GM18873 (cell line): ENCODE measurements around the gene TMPRSS6.

ENCODE experiments used
- ATAC-seq: cut with Tn5 transposase; IDR thresholded peaks from one replicate; pipeline ENCODE4 v1.9.1; 2021; ENCODE audit warnings: mild to moderate bottlenecking, moderate library complexity, moderate number of reproducible peaks; ENCODE audit not compliant: unreplicated experiment, low FRiP score

The TMPRSS6 gene

DNA sequence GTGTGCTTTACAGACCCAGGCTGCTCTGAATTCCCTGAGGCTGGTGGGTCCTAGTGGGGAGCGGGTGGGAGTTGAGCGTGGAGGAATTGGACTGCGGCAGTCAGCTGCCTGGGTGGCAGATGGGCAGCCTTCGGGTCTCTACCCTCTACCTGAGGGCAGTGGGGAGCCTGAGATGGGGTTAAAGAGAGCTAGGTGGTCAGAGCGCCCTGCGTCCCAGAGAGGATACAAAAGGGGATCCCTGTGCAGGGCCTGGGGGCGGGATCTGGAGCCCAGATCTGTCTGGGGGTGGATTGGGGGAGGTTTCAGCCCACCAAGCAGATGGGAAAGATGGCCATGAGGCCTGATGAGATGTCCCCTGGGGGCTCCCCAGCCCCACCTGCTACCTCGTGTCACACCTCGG lies 39.8 kb downstream of the TMPRSS6 start:
- no peak for ATAC-seq

DNA sequence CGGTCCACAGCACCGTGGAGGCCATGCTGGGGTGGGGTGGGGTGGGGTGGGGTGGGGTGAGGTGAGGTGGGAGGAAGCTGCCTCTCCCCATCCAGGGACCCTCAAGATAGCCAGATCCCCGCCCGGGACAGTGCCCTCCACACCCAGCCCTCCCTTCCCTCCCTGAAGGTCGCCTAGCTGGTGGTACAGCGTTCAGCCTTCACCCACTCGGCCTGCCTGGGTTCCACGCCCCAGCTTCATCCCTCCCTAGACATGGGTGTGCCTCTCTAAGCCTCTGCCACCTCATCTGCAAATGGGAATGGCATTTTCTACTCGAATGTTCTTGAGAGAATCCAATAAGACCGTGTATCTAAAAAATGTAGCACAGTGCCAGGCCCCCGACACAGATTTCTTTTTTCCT lies 40.2 kb downstream of the TMPRSS6 start:
- ATAC-seq, result no peak

DNA sequence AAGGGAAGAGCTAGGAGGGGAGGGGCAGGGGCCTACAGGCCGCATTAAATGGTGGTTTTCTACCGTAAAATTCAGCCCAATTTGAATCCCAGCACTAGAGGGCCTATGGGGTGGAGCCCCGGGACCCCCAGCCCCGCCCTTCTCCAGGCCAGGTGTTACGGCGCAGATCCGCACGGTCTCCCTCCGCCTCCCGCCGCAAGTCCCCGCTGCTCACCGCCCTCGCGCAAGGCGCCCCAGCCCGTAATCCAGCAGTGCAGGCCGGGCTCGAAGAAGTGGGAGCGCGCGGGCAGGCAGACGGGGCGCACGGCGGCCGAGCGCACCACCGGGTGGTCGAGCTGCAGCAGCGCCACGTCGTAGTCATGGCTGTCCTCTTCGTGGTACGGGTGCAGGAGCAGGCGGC lies 40.7 kb downstream of the TMPRSS6 start:
- ATAC-seq, result no peak

DNA sequence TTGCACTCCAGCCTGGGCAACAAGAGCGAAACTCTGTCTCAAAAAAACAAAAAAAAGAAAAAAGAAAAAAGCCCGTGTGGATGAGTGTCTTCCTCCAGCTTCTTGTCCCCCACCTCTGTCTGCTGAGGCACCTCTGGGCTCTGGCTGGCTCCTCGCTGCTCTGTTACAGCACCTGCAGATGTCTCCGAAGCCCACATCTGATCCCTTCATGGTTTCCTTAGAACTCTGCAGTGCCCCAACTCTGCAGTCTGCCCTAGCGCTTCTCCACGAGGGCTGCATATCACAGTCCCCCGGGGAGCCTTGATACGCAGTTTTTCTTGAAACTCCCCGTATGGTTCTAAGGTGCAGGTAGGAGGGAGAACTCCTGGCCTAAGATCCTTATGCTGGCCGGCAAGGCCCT lies 42.1 kb downstream of the TMPRSS6 start:
- ATAC-seq, result no peak

DNA sequence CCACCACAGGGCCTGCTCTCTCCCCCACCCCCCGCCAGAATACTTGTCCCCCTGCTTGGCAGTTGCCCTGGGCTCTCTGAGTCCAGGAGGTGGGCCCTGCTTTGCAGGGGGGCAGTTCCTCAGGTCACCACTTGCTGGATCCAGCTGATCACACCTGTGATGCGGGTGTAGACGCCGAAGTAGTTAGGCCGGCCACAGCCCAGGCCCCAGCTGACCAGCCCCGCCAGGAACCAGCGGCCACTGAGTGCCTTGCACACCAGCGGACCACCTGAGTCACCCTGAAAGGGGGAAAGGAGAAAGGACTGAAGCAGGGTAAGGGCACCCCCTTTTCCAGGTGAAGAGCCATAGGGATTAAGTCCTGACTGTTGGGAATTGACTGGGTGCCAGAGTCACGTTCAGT lies 43.6 kb downstream of the TMPRSS6 start:
- ATAC-seq, result no peak

DNA sequence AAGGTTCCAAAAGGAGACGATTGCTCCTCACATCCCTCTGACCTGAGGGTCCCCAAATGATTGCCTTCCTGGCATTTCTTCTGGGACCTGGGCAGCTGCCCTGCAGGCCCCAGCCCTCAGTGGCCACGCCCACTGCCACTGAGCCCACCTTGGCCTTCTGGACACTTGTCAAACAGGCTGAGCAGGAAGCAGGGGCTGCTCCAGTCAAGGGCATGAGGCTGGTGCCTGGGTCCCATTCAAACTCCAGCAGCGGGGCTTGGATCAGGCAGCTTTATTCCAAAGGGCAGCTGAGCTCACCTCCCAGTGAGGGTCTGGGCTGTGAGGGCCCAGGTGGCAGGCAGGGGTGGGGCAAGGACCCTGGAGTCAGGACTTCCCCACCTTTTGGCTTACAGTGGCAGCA lies 44.3 kb downstream of the TMPRSS6 start:
- ATAC-seq, result no peak

DNA sequence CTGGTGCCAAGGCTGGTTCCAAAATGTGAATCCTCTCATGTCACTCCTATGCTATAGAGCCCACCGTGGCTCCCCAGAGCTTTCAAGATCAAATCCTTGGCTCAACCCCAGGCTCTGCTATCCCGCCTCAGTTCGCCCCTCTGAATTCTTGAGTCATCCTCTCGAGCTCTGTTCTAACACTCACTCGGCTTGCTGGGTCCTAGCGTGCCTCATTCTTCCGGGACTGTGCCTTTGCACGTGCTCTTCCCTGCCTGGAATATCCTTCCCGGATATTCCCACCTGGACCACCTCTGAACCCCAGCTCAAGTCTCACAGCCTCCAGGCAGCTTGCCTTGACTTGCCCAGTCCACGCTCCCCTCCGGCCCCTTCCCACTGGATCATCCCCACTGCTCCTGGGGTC lies 45.0 kb downstream of the TMPRSS6 start:
- no peak for ATAC-seq

DNA sequence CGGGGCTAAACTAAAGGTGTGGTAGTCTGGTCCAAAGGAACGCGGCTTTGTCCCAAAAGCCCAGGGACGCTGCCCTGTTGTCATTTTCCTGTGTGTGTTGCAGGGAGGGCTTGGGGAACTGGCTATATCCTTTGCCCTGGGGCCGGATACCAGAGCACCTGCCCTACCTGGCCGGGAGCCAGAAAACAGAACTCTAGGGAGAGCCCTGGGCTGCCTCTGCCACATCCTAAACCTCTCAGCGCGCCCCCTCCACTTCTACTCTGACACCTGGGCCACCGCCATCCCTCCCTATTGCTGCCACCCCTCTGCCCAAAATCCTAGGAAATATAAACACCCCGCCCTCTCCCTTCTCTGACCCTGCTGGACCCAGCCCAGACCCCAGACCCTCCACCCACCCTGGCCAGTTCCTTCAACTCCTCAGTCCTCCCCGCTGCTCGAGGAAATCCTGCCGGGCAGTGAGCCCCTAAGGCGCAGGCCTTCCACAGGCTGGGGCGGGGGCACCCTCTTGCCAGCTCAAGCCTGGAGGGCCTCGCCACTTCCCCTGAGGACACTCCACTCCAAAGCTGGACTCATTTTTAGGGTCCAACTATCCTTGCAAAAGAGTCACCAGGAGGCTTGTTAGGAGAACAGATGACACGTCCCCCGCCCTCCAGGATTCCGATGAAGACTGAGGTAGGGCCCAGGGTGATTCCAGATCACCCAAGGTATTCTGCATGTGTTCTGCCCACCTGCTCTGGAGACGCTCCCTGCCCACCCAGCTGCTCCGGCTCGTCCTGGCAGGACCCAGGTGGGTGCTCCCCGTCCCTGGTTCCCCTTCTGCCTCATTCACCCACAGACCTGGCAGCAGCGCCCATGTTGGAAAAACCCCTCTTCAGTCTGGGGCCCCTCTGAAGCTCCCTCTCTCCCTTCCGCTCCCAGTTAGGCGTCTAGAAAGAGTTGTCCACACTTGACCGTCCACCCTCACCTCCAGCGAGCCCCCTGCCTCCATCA lies 45.8 kb downstream of the TMPRSS6 start:
- no peak for ATAC-seq

DNA sequence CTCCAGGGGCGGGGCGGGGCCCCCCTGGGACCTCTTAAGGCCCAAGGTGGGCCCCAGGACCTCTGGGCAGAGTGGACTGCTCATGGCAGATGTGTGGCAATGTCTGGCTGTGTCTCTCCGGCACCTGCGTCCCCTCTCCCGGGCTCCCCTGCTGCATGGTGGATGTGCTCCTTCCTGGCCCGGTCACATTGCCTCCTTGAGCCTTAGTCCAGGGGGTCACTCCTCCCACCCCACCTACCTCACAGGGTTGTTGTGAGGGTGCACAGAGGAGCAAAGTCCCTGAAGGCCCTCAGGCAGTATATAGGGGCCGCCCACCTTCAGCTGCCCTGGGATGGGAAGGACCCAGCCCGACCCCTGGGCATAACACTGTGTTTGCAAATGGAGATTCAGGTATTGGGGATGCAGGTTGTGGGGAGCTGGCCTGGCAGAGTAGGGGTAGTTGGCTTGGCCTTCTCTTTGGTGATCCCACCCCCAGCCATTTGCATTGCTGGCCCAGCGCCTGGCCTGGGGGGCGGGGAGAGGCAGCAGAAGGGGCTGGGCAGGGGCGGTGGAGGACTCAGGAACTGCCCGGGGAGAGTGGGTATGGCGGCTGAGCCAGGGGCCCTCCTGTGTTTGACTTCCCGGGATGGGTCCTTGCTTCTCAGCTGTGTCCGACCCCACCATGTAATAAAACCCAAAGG lies 46.7 kb downstream of the TMPRSS6 start:
- ATAC-seq, result no peak

DNA sequence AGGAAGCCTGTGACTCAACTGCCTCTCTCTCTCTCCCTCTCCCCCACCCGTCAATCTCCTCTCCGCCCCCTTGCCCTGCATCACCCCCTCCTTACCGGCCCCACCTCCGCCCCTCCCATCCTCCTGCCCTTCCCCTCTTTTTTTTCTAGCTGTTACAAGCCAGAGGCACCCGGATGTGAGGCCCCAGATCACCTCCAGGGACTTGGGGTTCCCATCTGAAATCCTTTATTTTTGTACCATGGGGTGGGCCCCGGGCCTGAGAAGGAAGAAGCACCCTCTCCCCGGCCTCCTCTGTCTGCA lies 47.2 kb downstream of the TMPRSS6 start:
- no peak for ATAC-seq

DNA sequence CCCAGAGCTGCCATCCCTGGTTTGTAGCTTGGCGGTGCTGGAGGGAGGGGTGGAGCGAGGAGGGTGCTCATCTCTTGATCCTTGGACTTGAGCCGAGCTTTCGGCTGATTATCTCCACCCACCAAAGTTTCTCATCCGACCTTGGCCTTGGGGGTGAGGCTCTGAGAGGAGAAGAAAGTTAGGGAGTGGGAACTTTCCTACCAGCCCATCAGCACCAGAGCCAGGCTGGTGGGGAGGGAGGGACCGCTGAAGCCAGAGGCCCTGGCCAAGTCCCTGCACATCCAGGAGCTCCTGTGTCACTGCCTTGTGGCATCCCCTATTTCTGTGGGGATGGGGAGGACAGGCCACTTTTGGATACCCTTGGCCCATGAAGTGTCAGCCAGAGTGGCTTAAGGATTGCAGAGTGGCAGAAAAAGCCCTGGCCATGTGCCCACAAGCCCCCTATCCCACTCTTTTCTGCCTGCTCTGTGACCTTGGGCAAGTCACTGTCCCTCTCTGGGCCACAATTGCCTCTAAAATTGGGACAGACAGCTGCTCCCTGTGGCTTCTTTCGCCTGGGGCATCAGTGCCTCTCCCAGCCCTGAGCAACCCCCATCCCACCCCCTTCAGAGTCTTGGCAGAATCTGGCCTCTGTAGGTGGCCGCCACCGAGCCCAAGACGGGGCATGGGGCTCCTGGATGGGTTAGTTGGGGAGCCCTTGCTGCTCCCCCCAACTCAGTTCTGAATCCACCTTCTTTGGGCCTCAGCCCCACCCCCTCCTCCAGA lies 47.7 kb downstream of the TMPRSS6 start:
- no peak for ATAC-seq

DNA sequence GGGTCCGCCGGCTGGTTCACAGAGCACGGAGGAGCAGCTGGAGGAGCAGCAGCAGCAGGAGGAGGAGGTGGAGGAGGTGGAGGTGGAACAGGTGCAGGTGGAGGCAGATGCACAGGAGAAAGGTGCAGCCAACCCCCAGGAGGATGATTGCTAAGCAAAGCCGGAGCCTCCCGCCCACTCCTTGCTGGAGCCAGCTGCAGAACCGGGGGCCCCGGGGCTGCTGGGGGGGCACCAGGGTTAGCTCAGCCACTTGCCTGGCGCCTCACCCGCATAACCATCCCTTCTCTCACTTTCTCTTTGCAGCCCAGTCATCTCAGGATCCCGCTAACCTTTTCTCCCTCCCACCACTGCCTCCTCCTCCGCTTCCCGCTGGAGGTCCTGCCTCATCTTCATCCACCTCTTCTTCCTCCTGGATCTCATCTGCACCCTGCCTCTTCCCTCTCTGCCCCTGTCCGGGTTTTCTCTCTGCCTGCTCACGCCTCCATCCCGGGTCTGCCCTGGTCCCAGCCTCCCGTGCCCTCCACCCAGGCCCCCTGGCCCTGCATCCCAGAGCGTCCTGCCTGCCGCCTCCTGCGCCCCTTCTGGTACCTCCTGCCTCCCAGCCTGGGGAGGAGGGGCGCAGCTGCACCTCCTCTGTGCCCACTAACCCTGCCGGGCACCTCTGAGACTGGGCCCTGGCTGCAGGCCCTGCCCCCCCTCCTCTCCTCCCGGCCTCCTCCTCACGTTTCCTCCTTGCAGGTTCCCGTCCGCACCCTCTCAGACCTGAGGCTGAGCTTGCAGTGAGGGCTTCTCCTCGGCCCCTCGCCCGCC lies 48.5 kb downstream of the TMPRSS6 start:
- no peak for ATAC-seq

DNA sequence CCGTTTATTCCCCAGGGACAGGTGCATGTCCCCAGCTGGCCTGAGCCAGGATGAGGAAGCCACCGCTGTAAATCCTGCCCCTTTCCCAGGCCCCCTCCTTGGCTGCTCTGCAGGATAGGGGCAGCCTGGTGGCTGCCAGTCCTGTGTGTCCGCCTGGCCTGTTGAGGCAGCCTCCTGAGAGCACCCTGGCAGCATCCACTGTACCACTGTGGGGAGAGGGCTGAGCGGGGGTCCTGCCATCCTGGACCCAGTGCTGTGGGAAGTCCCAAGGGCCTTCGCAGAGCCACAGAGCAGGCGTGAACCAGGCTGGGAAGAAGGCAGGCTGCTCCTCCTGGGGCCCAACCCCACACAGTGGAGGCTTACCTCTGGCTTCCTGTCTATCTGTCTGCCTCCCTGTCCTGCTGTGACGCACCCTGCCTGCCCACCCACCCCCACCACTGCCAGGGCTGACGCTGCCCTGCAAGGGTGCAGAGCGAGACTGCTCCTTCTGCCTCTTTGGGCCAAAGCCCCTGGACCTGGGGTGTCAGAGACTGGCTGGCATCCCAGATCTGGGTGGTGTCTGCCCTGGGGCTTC lies 49.5 kb downstream of the TMPRSS6 start:
- no peak for ATAC-seq

DNA sequence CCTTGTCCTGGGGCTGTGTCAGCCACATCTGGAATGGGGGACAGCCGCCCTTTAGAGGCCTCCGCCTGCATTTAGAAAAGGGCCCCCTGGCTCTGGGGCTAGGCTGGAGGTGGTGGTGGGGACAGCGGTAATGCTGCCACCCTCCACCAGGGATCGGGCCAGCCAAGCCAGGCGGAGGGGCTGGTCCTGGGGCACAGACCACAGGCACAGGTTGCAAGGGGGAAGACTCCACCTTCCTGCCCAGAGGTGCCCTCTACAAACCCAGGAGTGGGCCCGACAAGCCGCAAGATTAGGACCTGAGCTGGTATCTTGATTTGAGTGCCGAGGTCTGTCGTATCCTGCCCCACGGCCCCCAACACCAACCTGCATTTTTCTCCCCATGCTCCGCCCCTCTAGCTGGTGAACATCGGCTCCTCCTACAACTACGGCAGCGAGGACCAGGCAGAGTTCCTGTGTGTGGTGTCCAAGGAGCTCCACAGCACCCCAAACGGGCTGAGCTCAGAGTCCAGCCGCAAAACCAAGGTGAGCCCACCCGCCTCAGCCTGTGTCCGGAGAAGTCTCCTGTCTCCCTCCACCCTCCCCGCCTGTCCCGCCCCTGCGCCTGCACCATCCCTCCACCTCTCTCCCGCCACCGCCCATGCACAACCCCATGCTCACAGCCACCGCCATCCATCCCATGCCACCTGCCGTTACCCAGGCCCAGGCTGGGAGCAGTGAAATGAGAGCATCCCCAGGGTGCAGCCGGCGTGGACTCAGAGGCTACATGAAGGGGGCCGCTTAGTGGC lies 50.4 kb downstream of the TMPRSS6 start:
- ATAC-seq, result no peak

DNA sequence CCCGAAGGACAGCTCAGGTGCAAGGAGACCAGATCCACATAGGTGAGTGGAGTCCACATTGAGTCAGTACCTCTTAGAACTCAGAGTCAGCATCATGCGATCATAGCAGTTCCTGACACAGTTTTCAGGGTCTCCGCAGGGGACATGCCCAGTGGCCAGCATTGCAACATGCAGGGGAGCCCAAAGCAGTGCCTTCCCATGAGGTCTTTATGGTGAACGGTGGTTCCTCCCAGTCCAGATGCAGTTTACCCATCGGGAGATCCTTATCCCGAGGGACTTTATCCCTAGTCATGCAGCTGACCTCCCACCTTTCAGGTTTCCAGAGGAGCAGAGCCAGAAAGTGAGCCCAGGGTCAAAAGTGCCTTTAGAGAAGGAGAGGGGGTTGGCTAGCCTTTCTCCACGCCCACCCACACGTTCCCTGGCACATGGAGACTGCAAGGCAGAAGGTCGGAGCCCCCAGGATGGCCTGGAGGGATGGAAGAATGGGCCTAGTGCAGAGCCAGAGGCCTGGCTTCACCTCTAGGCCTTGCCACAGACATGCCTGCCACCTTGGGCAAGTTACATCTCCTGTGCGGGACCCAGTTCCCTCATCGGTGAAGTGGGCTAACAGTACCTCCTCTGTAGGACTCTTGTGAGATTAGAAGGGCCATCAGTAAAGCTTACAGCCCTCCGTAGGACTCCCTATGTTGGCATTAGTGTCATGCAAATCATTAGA lies 51.6 kb downstream of the TMPRSS6 start:
- ATAC-seq, result no peak

DNA sequence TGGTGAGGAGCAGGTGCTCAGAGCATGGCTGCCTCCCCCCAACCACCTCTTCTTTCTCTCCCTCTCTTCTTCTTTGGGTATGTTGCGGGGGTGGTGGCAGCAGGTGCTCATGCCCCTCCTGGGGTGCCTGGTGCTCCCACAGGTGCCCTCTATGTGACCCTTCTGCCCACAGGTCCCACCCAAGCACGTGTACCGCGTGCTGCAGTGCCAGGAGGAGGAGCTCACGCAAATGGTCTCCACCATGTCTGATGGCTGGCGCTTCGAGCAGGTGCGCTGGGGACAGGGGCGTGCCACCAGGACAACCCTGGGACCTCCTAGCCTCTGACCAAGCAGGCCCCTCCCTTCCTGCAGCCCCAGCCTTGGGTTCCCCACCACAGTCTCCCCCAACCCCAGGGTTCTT lies 52.3 kb downstream of the TMPRSS6 start:
- no peak for ATAC-seq

DNA sequence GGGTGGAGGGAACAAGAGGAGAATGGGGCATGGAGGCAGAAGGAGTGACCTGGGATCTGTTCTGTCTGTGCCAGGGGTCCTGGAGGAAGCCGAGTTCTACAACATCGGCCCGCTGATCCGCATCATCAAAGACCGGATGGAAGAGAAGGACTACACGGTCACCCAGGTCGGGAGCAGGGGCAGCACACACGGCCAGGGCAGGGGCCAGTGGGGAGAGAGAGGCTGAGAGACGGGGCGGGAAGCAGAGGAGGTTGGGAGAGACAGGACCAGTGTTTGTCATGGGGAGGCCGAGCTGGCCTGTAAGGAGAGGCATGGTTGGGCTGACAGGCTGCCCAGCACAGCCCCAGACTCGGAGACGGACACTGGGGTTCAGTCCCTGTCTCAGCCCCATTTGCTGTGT lies 53.3 kb downstream of the TMPRSS6 start:
- no peak for ATAC-seq

DNA sequence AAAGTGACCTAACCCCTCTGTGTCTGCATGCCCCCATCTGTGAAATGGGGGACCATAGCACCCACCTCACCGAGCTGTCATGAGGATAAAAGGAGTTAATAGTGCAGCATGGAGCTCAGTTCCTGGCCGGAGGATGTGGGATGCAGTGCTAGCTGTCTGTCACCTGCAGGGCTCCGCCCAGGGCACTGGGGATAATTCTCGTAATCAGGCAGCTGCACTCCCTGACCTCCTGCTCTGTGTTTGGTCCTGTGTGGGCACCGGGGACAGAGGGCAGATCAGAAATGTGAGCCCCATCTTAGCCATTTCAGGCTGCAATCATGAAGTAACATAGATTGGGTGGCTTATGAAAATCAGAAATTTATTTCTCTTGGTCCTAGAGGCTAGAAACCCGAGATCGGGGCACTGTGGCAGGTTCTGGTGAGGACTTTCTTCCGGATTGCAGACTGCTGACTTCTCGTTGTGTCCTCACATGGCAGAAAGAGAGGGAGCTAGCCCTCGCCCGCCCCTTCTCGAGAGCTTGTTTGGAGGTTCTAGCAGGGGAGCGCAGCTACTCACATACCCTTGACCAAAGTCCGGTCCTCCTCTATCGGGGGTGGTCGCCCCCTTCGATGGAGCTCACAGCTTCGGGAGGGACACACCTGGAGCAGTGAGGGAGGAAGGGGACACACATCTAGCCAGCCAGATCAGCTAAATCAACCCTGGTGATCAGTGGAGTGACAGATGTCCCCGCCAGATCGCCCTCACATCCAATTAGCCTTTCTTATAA lies 54.7 kb downstream of the TMPRSS6 start:
- ATAC-seq, result no peak
